ENCODE measurements around the gene OLFM2.
"Not testable (repeated sequence)": the region's sequence is repeated elsewhere in the genome, so short reads cannot be mapped to it uniquely, and the experiment has no call there.

OLFM2 gene

GRCh38 chr19:9823816-9824215 is 112.5 kb downstream of the OLFM2 start:
- DNase-seq = no peak

- not testable (repeated sequence) for DNase-seq
These were observed 116.3 kb downstream of the OLFM2 start for GRCh38 chr19:9820034-9820433.

GRCh38 chr19:9819596-9819909 is 116.8 kb downstream of the OLFM2 start:
- DNase-seq = no peak

GRCh38 chr19:9818734-9819595 is 117.3 kb downstream of the OLFM2 start, which contains the start of gene FBXL12:
Gene FBXL12 (minus strand): TSS chr19:9819079. CDS start chr19:9818813, 266 bp downstream.
- peak; percentile 100 for DNase-seq

GRCh38 chr19:9818175-9818733 is 118.1 kb downstream of the OLFM2 start:
- no peak for DNase-seq

- no peak for DNase-seq
These were observed 125.2 kb downstream of the OLFM2 start for GRCh38 chr19:9811139-9811538.

GRCh38 chr19:9808855-9809824 is 127.2 kb downstream of the OLFM2 start:
- DNase-seq = no peak

GRCh38 chr19:9806803-9807202 is 129.5 kb downstream of the OLFM2 start:
- no peak for DNase-seq

Measured in eye (tissue), 1 donor.